ENCODE measurements around the gene WDR7. TPM values are rescaled to one million over a fixed set of nuclear protein-coding genes. Genes with fewer than 3 reads are reported as not detected.

The WDR7 gene
- total and polyA plus RNA-seq, 9 of the 15 experiments (the other 6 are each of a cell fraction or from before 2014, with no cell fraction given) = 1.4 to 9.4 (median 5.3) TPM

DNA sequence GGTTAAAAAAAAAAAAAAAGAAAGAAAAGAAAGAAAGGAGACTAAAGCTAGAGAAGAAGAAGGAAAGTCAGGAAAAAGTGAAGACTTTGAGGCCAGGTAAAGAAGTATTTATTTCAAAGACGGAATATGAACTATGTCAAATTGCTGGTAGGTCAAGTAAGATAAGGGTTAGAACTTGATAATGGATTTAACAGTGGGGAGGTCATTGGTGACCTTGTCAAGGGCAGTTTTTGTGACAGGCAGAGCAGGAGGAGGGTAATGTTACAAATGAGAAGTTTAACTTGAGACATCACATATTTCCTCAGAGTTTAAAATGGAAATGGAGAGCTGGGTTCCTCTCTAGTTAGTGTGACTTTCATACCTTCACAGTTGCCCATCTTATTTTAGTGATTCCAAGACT is 9.5 kb downstream of the WDR7 start:
- Histone ChIP-seq H4K20me1 (replicated peaks; ENCODE audit: control insufficient read depth, insufficient read depth, low read length) (no peaks in the 10 kb centered on the region), H3K4me3 (no peak overlapping the region), H3K4me2 (ENCODE audit: insufficient read depth, low read length) (no peak overlapping the region; the same call in 1 of the 2 replicates), H3K9me3 (replicated peaks; ENCODE audit: control insufficient read depth, insufficient read depth, low read depth, low read length) (no peaks in the 10 kb centered on the region), H3K9ac (ENCODE audit: insufficient read depth in 1 of 2, low read depth in 2 of 2, low read length in 2 of 2) (no peak overlapping the region), H3K36me3 (ENCODE audit: control insufficient read depth, insufficient read depth, low read length) (no peaks in the 10 kb centered on the region), H3K4me1 (replicated peaks in 1 of 2; ENCODE audit: control insufficient read depth in 2 of 2, insufficient read depth in 2 of 2, low read length in 2 of 2) (peaks cover 5 to 19% of the 10 kb centered on the region in 2 experiments; a peak in 2 of 5 replicates), H3K27me3 (ENCODE audit: control insufficient read depth in 2 of 2, insufficient read depth in 2 of 2, low read length in 2 of 2) (no peaks in the 10 kb centered on the region), H3K27ac (ENCODE audit: extremely low read depth, low read depth, low read length) (no peak overlapping the region), H3K79me2 (ENCODE audit: control insufficient read depth, insufficient read depth, low read length) (peaks cover 26% of the 10 kb centered on the region), H2AFZ (ENCODE audit: low read depth, low read length) (no peak overlapping the region), H3K9me1 (ENCODE audit: control insufficient read depth, insufficient read depth, low read length) (no peaks in the 10 kb centered on the region)
- BruUV-seq (replicated peaks) = no TSS peak
- DNase-seq (ENCODE audit: extremely low read depth in 1 of 4, low spot score in 3 of 4) (no peak), ATAC-seq (no peak), FAIRE-seq (no peak)
- in situ Hi-C loops (cut with MboI) = no loop called here
- intact Hi-C loops (cut with micrococcal nuclease) = no loop called here
- CTCF ChIA-PET (ENCODE audit: low intra/inter-chr PET ratio) = interaction anchor here (0.7 kb wide), 1 partner anchor 15 kb away, joined by 3 read pairs; no protein-coding TSS in a partner anchor
- WGBS (ENCODE audit: insufficient coverage, low coverage, missing lambda C conversion rate) = no CpG with 5 or more reads among the region's 1 CpG
- POLR2A ChIA-PET = no interaction called here
- no peak for TF ChIP-seq ZC3H4 (CRISPR knock-in tag; IDR thresholded peaks at IDR 0.05; ENCODE audit: borderline replicate concordance)
- TF ChIP-seq ESRRA (IDR thresholded peaks at IDR 0.05; ENCODE audit: borderline replicate concordance, low read depth) = peak; percentile 77; the same call in 1 of the 2 replicates
- no peak for TF ChIP-seq ELF4 (CRISPR knock-in tag; IDR thresholded peaks at IDR 0.05)

DNA sequence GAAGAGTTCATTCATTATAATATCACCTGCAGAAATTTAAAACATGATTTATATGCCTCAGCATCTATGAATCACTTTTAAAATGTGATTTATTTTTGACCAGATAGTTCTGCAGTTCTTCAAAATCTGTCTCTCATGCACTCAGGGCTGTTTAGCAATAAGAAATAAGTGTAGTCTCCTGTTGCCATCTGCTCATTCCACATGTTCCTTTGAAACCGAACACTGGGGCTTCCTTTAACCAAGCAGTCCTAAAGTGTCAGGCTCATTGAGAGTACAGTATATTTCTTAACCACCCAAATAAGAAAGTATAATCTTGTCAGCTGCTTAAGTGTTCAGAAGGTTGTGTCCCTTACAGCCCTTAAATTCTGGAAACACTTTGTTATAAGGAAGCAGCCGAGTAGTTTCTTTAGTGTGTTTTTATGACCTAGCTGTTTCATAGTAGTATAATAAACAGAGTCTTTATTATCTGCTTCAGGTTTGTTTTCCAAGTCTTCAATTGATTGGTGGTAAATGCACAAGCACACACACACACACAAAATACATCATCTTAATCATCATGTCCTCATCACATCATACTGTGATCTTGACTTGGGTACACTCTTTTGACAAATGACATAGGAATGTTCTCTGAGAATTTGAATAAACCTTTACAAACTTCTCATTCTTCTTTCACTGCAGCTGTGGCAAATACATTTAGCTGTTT is 10.4 kb downstream of the WDR7 start:
- POLR2A ChIA-PET = no interaction called here
- Histone ChIP-seq H2AFZ (ENCODE audit: low read depth, low read length) (no peak overlapping the region), H3K36me3 (ENCODE audit: control insufficient read depth, insufficient read depth, low read length) (no peaks in the 10 kb centered on the region), H3K9me1 (ENCODE audit: control insufficient read depth, insufficient read depth, low read length) (no peaks in the 10 kb centered on the region), H3K4me2 (ENCODE audit: insufficient read depth, low read length) (no peak overlapping the region), H3K79me2 (ENCODE audit: control insufficient read depth, insufficient read depth, low read length) (peaks cover 24% of the 10 kb centered on the region; the same call in 2 of the 3 replicates), H3K4me1 (replicated peaks in 1 of 2; ENCODE audit: control insufficient read depth in 2 of 2, insufficient read depth in 2 of 2, low read length in 2 of 2) (peaks cover 5 to 19% of the 10 kb centered on the region in 2 experiments; a peak in 2 of 5 replicates), H3K27ac (ENCODE audit: extremely low read depth, low read depth, low read length) (no peak overlapping the region), H4K20me1 (replicated peaks; ENCODE audit: control insufficient read depth, insufficient read depth, low read length) (no peaks in the 10 kb centered on the region), H3K9ac (ENCODE audit: insufficient read depth in 1 of 2, low read depth in 2 of 2, low read length in 2 of 2) (no peak overlapping the region), H3K27me3 (ENCODE audit: control insufficient read depth in 2 of 2, insufficient read depth in 2 of 2, low read length in 2 of 2) (no peaks in the 10 kb centered on the region), H3K9me3 (replicated peaks; ENCODE audit: control insufficient read depth, insufficient read depth, low read depth, low read length) (no peaks in the 10 kb centered on the region), H3K4me3 (no peak overlapping the region)
- DNase-seq (ENCODE audit: extremely low read depth in 1 of 4, low spot score in 3 of 4) = no peak
- BruUV-seq (replicated peaks) = no TSS peak
- no peak for FAIRE-seq
- TF ChIP-seq OTX1 (CRISPR knock-in tag; IDR thresholded peaks at IDR 0.05) = no peak
- TF ChIP-seq RBM14 (IDR thresholded peaks at IDR 0.05; ENCODE audit: borderline replicate concordance, insufficient read depth, low read depth, low read length) = no peak
- TF ChIP-seq HNRNPH1 (optimal IDR thresholded peaks at IDR 0.05; ENCODE audit: low read depth, low read length) = no peak
- TF ChIP-seq, protein P1, sequence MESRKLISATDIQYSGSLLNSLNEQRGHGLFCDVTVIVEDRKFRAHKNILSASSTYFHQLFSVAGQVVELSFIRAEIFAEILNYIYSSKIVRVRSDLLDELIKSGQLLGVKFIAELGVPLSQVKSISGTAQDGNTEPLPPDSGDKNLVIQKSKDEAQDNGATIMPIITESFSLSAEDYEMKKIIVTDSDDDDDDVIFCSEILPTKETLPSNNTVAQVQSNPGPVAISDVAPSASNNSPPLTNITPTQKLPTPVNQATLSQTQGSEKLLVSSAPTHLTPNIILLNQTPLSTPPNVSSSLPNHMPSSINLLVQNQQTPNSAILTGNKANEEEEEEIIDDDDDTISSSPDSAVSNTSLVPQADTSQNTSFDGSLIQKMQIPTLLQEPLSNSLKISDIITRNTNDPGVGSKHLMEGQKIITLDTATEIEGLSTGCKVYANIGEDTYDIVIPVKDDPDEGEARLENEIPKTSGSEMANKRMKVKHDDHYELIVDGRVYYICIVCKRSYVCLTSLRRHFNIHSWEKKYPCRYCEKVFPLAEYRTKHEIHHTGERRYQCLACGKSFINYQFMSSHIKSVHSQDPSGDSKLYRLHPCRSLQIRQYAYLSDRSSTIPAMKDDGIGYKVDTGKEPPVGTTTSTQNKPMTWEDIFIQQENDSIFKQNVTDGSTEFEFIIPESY (CRISPR knock-in tag; IDR thresholded peaks at IDR 0.05) = no peak
- TF ChIP-seq PTBP1 (IDR thresholded peaks at IDR 0.05; ENCODE audit: low read depth, low read length) = no peak
- TF ChIP-seq, protein P2, sequence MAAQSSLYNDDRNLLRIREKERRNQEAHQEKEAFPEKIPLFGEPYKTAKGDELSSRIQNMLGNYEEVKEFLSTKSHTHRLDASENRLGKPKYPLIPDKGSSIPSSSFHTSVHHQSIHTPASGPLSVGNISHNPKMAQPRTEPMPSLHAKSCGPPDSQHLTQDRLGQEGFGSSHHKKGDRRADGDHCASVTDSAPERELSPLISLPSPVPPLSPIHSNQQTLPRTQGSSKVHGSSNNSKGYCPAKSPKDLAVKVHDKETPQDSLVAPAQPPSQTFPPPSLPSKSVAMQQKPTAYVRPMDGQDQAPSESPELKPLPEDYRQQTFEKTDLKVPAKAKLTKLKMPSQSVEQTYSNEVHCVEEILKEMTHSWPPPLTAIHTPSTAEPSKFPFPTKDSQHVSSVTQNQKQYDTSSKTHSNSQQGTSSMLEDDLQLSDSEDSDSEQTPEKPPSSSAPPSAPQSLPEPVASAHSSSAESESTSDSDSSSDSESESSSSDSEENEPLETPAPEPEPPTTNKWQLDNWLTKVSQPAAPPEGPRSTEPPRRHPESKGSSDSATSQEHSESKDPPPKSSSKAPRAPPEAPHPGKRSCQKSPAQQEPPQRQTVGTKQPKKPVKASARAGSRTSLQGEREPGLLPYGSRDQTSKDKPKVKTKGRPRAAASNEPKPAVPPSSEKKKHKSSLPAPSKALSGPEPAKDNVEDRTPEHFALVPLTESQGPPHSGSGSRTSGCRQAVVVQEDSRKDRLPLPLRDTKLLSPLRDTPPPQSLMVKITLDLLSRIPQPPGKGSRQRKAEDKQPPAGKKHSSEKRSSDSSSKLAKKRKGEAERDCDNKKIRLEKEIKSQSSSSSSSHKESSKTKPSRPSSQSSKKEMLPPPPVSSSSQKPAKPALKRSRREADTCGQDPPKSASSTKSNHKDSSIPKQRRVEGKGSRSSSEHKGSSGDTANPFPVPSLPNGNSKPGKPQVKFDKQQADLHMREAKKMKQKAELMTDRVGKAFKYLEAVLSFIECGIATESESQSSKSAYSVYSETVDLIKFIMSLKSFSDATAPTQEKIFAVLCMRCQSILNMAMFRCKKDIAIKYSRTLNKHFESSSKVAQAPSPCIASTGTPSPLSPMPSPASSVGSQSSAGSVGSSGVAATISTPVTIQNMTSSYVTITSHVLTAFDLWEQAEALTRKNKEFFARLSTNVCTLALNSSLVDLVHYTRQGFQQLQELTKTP (IDR thresholded peaks at IDR 0.05; ENCODE audit: low read depth in 1 of 2, partially characterized antibody in 2 of 2) = no peak
- WGBS (ENCODE audit: insufficient coverage, low coverage, missing lambda C conversion rate) = 42% methylated on average over 2 of the region's 2 CpGs
- CTCF ChIA-PET (ENCODE audit: low intra/inter-chr PET ratio) = no interaction called here
- no peak for ATAC-seq
- in situ Hi-C loops (cut with MboI) (no loop called here), intact Hi-C loops (cut with micrococcal nuclease) (no loop called here)

All from K562 (cell line).